ENCODE results near the gene FBXO48.

DNA sequence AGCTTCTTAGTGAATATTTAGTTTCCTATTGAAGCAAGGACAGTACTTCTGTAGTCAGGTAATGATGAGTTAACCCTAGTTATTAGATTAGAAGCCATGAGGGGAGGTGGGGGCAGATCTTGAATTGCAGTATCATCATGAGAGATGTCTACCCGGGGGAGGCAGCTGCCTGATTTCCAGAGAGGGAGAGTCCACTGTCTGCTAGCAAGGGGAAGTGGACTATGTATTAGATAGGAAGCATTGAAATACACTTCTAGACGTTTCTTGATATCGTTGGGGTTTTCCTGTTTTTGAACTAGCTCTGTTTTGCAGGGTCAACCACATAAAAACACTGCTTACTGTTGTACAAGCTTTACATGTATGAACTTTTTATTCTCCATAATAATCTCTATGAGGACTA is 39.1 kb upstream of the FBXO48 start:
- no peak for TF ChIP-seq GATA2 (IDR thresholded peaks at IDR 0.05; ENCODE audit: low read depth, low read length)
- TF ChIP-seq GATA3 (IDR thresholded peaks at IDR 0.05; ENCODE audit: low read depth, low read length): no peak

Measured in SH-SY5Y (cell line).